D341Med (cell line): Measurements from ENCODE around the gene PLXNC1.

ENCODE experiments used
- DNase-seq: peaks from one replicate; pipeline ENCODE4 v3.0.0; 2012; ENCODE audit warnings: low spot score

PLXNC1 gene

DNA sequence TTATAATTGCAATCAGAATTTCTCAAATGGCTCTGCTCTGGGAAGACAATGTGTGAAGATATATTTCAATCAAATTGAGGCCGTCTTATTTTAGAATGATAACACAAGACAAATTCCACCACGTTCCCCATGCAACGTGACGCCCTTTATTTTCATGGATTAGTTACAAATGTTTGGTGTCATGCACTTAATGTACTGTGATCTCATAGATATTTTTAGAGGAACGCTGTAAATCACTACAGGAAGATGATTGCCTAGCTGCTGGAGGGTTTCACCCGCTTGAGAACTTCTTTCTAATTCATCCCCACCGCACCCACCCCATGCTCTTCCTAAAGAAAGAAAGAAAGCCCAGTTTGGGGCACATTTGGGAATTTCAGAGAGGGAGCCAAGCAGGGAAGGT lies 117.2 kb downstream of the PLXNC1 start:
- DNase-seq: no peak

DNA sequence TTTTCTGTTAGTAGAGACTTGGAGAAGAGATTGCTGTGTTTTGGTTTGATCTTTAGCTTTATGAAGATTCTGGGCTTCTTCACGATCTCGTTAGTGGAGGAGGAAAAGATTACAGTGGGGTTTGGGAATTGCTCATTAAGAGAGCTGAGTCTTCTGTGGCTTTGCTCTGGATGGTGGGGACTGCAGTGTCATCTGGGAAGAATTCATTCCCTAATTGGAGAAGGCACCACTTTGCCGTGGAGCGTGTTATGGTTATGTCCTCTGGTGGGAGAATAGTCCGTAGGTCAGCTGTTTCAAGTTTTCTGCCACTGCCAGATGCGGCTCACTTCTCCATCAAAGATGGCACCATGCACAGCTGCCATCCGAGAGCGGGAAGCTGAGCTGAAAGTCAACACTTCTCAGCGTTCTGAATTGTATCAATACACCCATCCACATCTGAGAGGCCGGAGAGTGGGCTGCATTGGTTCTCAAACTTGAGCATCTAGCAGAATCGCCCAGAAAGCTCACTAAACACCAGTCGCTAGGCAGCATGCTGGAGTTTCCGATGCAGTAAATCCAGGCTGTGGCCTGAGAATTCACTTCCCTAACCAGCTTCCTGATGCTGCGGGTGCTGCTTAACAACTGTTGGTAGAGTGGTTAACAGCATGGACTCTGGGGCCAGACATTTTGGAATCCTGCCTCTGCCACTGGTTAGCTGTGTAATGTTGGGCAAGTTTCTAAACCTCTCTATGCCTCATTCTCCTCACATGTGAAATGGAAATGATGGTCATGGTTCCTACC lies 117.8 kb downstream of the PLXNC1 start:
- DNase-seq: no peak

DNA sequence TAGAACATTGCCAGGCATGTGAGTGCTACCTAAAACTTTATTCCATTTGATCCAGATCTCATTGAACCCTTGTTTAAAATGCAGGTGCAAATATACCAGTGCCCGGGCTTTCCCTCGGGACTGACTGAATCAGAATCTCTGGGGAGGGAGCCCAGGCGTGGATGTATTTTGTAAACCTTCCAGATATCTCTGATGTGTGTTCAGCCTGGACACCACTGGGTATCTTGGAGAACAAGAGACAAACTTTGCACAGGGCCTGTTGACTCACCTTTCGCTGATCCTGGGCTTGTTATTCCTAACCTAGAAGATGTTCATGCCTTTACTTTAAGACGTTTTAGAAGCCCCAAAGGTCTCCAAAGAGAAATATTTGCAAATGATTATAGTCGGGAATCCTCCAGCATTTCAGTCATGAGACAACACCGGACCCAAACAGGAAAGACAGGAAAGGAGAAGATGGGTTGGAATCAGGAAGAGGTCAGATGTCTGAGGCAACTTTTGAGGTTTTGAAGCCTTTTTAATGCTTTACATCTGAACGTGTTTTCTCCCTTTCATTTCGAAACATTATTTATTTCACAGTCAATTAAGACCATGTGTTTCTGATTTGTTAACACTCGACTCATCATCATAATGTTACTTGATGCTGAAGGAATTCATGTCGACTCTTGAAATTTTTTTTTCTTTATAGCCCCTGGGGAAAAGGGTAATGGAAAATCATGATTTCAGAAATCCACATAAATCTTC lies 118.6 kb downstream of the PLXNC1 start:
- no peak for DNase-seq

DNA sequence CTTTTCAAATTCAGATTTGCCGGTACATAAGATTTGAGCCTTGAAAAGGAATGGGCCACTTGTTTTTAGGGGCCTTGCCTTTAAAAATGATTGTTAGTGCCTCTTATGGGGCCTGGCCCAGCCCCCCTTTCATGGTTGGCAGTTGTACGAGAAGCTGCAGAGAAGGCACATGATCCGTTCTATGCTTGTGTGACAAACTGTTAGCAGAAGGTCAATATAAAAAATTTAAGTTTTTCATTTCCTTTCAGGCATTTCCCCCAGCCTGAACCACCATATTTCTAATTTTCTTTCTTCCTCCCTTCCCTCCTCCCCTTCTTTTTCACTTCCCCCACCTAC lies 119.1 kb downstream of the PLXNC1 start:
- no peak for DNase-seq

DNA sequence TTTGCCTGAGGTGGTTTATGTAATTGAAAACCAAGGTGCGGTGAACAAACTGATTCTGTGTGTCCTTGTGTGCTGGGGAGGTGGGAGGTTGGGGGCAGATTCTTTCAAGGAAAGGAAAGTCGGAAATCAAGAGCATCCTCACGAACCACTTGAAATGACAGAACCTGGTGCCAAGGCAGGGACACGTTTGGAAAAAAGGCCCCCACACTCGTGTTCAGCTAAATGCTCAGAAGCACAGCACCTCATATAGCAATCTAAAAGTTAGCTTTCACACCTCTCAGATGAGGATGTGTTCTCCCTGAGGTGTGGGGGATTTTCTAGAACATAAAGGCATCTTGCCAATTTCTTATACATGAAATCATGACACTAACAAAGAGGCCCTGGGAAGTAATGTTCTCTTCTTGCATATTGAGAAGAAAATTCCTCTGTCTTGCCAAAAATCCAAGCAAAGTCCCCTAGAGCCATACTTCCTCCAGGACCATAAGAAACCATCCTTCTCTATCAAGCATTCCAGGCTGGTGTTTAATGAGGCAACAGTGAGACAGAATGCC lies 119.6 kb downstream of the PLXNC1 start:
- DNase-seq: no peak

DNA sequence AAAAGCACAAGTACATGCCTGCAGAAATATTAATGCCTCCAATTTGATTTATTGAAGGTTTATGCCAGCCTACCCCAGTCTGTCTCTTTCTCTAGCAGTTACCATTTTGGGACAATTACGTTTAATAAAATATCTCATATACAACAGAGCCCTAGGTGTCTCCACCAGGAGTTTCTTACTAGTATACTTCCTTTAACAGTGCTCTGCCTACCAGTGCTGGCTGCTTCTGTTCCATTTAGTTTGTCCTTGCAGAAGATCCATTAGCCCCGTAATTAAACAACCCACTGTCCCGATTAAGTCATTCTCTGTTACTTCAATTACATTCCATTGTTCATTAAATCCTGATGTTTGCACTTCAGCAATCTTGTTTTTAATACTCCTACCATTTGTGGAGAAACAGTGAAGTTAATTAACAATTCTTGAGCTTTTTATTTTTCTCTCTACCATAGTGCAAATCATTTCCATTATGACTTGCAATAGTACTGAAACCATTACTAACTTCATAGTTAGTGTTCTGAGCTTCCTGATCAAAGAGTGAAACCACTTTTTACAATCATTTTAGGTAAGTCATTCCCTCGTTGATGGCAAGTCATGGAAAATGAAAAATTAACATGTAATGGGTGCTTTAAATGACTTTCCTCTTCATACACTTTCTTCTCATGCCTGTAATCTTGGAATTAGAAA lies 121.1 kb downstream of the PLXNC1 start:
- DNase-seq: no peak

DNA sequence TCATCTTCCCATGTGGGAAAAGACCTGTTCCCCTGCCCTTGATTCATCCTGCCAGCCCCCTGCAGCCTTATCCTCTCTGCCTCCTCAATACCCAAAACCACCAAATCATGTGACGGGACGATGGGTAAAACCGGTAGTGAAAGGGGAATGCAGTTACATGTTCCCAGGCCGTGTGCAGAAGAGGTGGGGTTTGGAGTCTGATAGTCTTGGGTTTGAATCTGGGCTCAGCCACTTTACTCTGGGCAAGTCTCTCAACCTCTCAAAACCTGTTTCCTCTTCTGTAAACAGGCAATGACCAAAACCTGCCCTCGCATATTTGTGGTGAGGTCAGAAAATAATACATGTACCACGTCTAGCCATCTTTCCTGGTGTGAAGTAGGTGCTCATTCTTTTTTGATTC lies 123.0 kb downstream of the PLXNC1 start:
- DNase-seq: no peak

DNA sequence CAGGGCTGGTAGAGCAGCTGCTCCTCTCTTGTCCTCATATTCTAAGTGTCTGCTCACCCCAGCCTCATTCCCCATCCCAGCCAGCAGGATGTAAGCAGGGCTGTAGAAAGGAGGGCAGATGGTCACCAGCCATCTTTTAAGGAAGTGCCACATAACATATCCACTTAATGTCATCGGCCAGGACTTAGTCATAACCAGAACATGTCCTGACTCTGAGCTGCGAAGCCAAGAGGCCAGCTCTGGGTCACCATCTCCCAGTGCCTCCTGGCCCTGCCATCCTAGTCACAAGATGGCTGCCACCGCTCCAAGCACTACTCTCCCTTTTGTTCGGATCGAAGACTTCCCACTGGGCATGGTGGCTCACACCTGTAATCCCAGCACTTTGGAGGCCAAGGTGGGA lies 123.9 kb downstream of the PLXNC1 start:
- DNase-seq: no peak

DNA sequence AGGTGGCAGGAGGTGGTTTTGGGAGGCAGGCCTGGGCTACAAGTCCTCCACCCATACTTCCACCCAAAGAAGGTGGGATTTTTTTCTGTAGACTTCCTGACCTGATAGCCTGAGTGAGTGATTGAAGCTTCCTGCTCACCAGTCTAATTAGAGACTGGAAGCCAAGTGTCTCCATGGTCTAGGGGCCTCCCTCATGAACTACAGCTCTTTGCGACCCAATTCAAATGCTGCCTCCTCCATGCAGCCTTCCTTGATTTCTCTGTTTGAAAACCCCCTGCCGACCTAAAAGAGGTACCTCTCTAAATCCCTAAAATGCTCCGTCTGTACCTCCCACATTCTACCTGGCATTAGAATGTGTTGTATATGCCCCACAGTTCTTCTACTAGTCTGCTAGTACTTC lies 124.9 kb downstream of the PLXNC1 start:
- no peak for DNase-seq

DNA sequence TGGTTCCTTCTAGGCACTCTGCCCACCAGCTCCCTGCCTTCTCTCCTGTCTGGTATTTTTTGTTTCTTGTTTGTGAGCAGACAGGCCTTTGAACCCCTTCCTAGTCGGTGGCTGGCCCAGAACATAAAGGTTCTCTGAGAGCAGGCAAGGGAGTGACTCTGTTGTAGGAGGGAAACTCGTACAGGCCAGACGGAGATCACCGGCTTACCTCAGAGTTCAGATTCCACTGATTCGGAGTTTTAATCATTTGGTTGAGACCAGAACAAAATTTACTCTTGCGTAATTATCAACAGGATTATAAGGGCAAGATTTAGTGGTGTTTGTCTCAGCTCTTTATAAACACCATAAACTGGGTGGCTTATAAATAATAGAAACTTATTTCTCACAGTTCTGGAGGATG lies 128.3 kb downstream of the PLXNC1 start:
- no peak for DNase-seq

DNA sequence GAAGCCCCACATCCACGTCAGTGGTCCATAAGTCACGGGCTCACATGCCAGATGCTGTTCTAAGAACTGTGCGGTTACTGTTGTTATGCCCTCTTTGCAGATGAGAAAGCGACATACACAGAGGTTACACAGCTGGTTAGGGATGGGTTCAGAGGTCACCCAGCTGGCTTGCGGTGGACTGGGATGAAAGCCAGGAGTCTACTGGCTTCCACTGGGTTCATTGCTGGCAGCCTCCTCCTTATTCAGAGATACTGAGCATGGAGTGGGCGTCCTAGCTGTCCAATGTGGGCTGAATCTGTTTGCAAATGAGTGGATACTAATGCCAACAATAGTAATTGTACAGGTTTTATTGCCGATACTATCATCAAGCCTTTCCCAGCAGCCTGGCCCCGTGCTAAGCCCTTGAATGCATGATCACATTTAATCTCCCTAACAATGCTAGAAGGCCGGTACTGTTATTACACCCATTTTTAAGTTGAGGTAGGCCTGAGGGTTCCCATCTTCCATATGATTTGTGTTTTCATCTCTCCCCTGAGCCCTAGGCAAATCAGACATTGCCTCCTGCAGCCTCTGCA lies 129.1 kb downstream of the PLXNC1 start:
- no peak for DNase-seq

DNA sequence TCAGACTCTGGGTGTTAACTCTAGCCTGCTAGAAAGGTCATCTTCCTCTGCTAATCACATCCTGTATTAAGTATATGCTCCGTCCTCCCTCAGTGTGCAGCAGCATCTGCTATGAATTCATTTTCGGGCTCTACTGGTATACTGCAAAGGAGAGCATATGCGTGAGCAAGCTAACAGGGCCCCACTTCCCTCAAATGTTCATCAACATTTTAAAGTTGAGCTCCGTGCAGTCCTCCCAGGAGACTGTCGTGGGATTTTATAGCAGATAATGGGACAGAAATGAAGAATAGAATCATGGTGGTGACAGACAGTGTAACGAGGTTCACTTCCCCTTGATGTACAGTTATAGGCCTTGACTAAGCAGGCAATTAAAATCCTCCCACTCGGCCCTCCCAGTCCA lies 131.7 kb downstream of the PLXNC1 start:
- DNase-seq: no peak

DNA sequence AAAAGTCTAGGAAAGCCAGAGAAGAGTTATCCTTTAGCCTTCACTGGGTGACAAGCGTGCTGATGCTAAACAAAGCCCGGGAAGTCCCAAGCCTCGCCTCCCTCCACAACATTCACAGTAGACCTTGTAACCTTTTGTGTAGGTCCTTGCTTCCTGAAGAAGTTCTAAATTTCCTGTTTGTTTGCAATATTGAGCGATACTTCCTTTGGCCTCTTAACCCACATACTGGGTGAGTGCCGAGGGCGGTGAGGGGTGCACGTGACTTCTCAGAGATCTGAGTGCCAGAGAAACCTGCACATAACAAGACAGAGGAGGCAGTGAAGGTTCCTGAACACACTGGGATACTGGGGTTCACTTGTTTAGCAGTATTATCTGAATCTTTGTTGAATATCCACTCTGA lies 134.3 kb downstream of the PLXNC1 start:
- no peak for DNase-seq

DNA sequence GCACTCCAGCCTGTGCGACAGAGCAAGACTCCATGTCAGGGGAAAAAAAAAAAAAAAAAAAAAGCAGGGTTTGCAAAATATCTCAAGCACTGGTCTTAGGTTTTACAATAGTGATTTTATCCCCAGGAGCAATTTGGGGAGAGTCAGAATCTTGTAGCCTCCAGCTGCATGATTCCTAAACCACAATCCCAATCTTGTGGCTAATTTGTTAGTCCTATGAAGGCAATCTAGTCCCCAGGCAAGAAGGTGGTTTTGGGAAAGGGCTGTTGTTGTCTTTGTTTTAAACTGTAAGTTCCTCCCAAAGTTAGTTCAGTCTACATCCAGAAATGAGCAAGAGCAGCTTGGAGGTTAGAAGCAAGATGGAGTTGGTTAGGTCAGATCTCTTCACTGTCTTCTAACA lies 135.7 kb downstream of the PLXNC1 start:
- DNase-seq: no peak

DNA sequence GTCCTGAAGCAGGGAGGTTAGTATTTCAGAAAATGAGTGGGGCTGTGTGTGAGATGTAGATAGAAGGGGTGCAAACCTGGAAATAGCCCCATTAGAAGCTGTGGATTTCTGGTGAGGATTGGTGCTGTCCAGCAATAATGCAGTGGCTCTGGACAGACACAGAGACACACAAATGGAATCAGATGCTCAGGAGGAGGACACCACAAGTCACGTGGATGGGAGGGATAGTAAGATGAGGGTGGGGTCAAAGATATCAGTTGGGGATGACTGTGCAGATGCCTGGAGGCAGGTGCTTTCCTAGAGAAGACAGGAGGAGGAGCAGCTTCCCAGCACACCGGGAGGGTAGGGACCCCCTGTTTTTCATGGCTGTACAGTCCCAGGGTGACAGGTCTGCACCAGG lies 136.5 kb downstream of the PLXNC1 start:
- no peak for DNase-seq

DNA sequence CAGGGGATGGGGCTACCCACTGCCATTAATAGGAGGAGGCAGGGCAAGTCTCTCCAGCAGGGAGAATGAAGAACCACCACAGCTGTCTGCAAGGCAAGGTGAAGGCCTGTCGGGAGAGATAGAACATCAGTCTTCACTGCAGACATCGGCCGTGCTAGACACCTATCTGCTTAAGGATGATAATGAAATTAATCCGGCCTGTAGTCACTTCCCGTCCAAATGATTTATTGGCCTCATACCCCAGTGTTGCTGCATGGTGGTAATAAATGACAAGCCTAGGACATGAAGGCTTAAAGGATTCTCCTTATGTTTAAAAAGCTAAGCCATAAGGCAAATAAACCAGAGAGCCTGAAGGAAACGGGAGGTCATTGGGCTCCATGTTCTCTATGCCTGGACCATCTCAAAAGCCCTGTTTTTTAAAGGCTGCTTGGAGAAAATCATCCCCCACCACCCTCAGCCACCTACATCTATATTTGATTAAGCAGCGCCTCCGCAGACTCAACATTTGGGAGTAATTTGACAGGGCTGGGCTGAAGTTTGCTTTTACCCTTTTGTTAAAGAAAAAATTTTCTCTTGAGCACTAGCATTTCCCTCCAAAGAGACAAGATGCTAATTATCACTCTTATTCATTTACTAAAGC lies 137.7 kb downstream of the PLXNC1 start:
- no peak for DNase-seq

DNA sequence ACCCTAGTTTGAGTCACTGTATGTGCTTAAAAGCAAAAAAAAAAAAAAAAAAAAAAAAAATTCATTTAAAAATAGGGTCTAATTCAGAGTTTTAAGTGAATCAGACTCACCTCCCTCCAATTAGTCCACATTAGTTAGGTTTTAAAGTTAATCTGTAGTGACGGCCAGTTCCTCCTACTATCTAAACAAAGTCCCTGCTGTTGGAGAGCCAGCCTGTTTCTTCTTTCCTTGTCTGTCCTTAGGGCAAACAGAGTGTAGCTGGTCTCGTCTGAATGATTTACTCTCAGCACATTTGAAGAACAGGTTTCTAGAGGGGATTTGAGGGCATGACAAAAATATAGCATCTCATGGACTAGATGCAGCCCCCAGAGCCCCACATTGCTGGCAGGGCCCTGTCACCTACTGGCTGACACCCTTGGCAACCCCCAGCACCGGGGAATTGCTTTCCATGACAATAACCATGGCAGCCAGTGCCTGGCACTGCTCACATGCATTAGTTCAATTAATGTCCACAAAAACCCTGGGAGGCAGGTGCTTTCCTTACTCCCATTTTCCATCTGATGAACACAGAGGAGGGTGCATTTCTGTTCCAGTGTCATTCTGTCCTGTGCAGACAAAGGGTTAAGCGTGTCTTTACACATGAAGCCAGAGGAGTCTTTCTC lies 138.3 kb downstream of the PLXNC1 start:
- no peak for DNase-seq

DNA sequence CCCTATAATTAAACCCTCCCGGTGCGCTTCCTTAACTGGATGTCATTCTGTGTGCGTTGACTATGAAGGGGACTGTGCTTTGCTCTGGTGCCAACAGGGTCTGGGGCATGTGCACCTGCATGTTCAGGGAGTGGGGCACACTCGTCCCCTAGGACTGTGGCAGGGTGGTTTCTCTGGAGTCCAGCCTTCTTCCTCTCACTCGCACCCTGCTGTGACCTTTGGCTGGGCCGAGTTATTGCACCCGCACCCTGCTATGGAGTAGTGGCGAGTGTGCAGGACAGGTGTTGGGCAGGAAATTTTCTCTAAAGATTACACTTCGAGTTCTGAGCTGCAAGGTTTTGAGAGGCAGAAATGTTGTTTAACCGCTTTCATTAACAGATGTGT lies 138.9 kb downstream of the PLXNC1 start:
- no peak for DNase-seq

DNA sequence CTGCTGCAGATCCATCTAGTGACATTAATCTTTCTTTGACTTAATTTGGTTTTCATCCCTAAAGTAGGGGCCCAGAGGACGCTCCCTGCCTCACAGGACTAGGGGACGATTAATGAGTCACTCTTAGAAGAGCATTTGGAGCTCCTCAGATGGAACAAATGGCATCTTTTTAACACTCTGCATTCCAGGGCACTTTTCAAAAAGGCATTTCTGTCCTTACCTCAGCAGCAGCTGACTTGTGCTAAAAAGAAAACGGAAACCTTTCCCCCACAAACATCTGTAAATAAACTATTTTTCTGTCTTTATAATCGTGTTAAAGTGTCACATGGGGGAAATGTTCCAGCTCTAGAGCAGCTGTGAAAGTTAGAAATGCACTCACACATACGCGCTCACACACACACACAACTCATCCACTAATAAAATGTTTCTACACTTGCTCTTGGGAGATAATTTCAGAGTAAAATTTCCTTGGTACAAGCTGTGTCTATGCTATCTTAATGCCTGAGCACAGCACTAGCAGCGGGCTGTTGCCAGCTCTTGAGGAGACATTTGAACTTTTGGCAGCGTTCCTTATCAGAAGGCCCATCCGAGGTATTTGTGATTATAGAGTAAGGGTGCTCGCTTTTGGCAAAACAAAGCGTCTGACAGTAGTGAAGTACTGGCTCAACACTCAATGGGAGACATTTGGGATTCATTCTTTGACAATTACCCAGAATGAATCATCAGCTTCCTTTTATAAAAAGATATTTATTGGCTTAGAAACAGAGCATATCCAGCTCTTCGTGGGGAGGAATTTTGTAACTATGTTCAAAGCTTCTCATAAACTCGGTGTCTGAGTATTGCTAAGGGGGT lies 141.3 kb downstream of the PLXNC1 start:
- DNase-seq: no peak

DNA sequence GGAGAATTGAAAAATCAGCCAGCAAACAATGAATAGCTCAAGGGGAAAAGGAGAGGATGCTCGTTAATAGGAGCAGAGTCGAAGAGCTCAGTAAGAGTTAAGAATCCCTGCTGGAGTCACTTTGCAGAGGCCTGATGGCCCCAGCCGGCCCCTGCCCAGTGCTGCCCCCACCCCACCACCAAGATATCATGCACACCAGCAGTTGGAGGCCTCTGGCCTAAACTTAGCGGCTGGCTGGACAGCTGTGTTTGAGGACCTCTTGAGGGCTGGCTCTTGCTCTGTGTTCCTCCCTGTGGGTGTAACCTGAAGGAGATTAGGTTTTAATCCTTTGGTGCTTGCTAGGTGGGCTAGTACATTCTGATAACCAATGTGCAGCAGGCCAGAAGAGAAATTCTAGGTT lies 142.0 kb downstream of the PLXNC1 start:
- DNase-seq: no peak
